K562 (cell line): ENCODE measurements around the gene PCBP2. TPM values are rescaled to one million over a fixed set of nuclear protein-coding genes. Genes with fewer than 3 reads are reported as not detected.

Source experiments
- ATAC-seq: fragments of 200-7000 bp; cut with Tn5 transposase; 3 replicates; pipeline ENCODE4 v1.9.1; 2020; ENCODE audit warnings: moderate library complexity
- Bru-seq: library from RNA; stranded (reverse); fragments of 400-500 nt; gene quantifications from one replicate; lab custom pipeline; 2021; lab: Mats Ljungman, UMichigan
- BruChase-seq, 2 experiments: library from RNA; stranded (reverse); fragments of 400-500 nt; gene quantifications; one replicate each; lab custom pipeline; 2021; lab: Mats Ljungman, UMichigan
- BruUV-seq: library from RNA; stranded (reverse); fragments of 400-500 nt; replicated peaks from 2 replicates; lab custom pipeline; 2021; lab: Mats Ljungman, UMichigan
- CTCF ChIA-PET: fragments of 300-600 bp; formaldehyde crosslinking; extraction: SDS; loops from one replicate; lab custom pipeline; 2021; ENCODE audit warnings: low intra/inter-chr PET ratio; lab: Yijun Ruan, JAX
- POLR2A ChIA-PET: fragments of 300-600, 350-650 bp; sonication (Branson Sonifier 250); formaldehyde crosslinking; extraction: SDS; loops from one replicate; lab custom pipeline; 2021; ENCODE audit warnings: antibody characterized with exemption, inconsistent platforms; lab: Yijun Ruan, JAX
- DNase-seq, 4 experiments: peaks; one replicate each; pipeline versions ENCODE4 v3.0.0 to v3.0.0-alpha.2; 2011 to 2018; ENCODE audit warnings: low spot score in 3 of 4, mixed read lengths in 3 of 4; ENCODE audit errors: extremely low read depth in 1 of 4
- FAIRE-seq: peaks from 2 replicates; lab custom pipeline; 2011; peaks lifted over from hg19 to GRCh38; lab: Jason Lieb, UNC
- H2AFZ ChIP-seq: 2 replicates; pipeline ENCODE4 v1.6.0; 2011; ENCODE audit warnings: low read depth, low read length, control low read depth, inconsistent platforms
- H3K27ac ChIP-seq: fragments of 200-600 bp; 3 replicates; pipeline ENCODE4 v1.8.0; 2011; ENCODE audit warnings: low read depth, mild to moderate bottlenecking, control low read depth, inconsistent platforms, low read length, moderate library complexity, mixed read lengths; ENCODE audit errors: extremely low read depth
- H3K27me3 ChIP-seq, 2 experiments: fragments of 300-600 bp in 1 of 2; 2 replicates in 1 of 2; 3 replicates in 1 of 2; pipeline versions ENCODE4 v1.6.0 to v1.8.0; 2011; ENCODE audit warnings: inconsistent platforms in 2 of 2, low read length in 2 of 2, mild to moderate bottlenecking in 1 of 2, mixed read lengths in 1 of 2, moderate library complexity in 1 of 2; ENCODE audit not compliant: control insufficient read depth in 2 of 2, insufficient read depth in 2 of 2
- H3K36me3 ChIP-seq: fragments of 300-600 bp; 3 replicates; pipeline ENCODE4 v1.8.0; 2011; ENCODE audit warnings: mild to moderate bottlenecking, low read length, inconsistent platforms; ENCODE audit not compliant: control insufficient read depth, insufficient read depth
- H3K4me1 ChIP-seq, 2 experiments: fragments of 200-600 bp in 1 of 2; replicated peaks in 1 of 2; 2 replicates in 1 of 2; 3 replicates in 1 of 2; pipeline versions ENCODE4 v1.5.1 to v1.8.0; 2011; ENCODE audit warnings: inconsistent platforms in 2 of 2, low read length in 2 of 2, mild to moderate bottlenecking in 1 of 2, mixed read lengths in 1 of 2, moderate library complexity in 1 of 2; ENCODE audit not compliant: control insufficient read depth in 2 of 2, insufficient read depth in 2 of 2
- H3K4me2 ChIP-seq: 2 replicates; pipeline ENCODE4 v1.6.1; 2011; ENCODE audit warnings: low read length, control low read depth, inconsistent platforms, mixed read lengths; ENCODE audit not compliant: insufficient read depth
- H3K4me3 ChIP-seq: fragments of 200-600 bp; sonication (generic), shearing (Covaris generic); 2 replicates; pipeline ENCODE4 v1.5.1; 2016; ENCODE audit warnings: control low read depth, inconsistent platforms
- H3K79me2 ChIP-seq: fragments of 200-600 bp; 3 replicates; pipeline ENCODE4 v1.8.0; 2011; ENCODE audit warnings: low read length, inconsistent platforms; ENCODE audit not compliant: control insufficient read depth, insufficient read depth
- H3K9ac ChIP-seq, 2 experiments: 2 replicates each; pipeline versions ENCODE4 v1.6.0 to v1.6.1; 2011; ENCODE audit warnings: low read depth in 2 of 2, low read length in 2 of 2, control low read depth in 1 of 2, inconsistent platforms in 1 of 2, mild to moderate bottlenecking in 1 of 2, mixed read lengths in 1 of 2; ENCODE audit not compliant: insufficient read depth in 1 of 2
- H3K9me1 ChIP-seq: one replicate; pipeline ENCODE4 v1.6.0; 2011; ENCODE audit warnings: inconsistent platforms, mild to moderate bottlenecking, low read length, moderate library complexity; ENCODE audit not compliant: control insufficient read depth, insufficient read depth
- H3K9me3 ChIP-seq: replicated peaks from 2 replicates; pipeline ENCODE4 v1.5.1; 2011; ENCODE audit warnings: low read depth, low read length, inconsistent platforms; ENCODE audit not compliant: control insufficient read depth, insufficient read depth
- H4K20me1 ChIP-seq: replicated peaks from 2 replicates; pipeline ENCODE4 v1.6.1; 2011; ENCODE audit warnings: low read length, inconsistent platforms, mixed read lengths; ENCODE audit not compliant: control insufficient read depth, insufficient read depth
- BDP1 ChIP-seq: IDR thresholded peaks from 3 replicates; pipeline ENCODE4 v1.6.1; 2011; ENCODE audit not compliant: insufficient read length, insufficient read depth
- BHLHE40 ChIP-seq: IDR thresholded peaks from 2 replicates; pipeline ENCODE4 v1.6.1; 2011; ENCODE audit warnings: low read length, improper control_type of control experiment
- CHD1 ChIP-seq: fragments of 200-600 bp; sonication (generic); IDR thresholded peaks from one replicate; pipeline ENCODE4 v1.6.1; 2012; ENCODE audit warnings: mild to moderate bottlenecking, moderate library complexity, low read length, inconsistent platforms
- EP300 ChIP-seq: IDR thresholded peaks from 2 replicates; pipeline ENCODE4 v1.6.1; 2012; ENCODE audit warnings: low read length, improper control_type of control experiment
- FOS ChIP-seq: IDR thresholded peaks from 3 replicates; pipeline ENCODE4 v1.6.1; 2011; ENCODE audit not compliant: insufficient read length; ENCODE audit errors: extremely low read depth
- GABPA ChIP-seq: fragments of 200-800 bp; sonication (Bioruptor generic); conservative IDR thresholded peaks from 2 replicates; pipeline ENCODE4 v1.6.1; 2016; ENCODE audit warnings: low read depth, missing genetic modification characterization, missing compliant biosample characterization
- MTA1 ChIP-seq: fragments of 450-650 bp; IDR thresholded peaks from 2 replicates; pipeline ENCODE4 v1.6.1; 2017; ENCODE audit warnings: borderline replicate concordance
- POLR2H ChIP-seq: IDR thresholded peaks from 2 replicates; pipeline ENCODE4 v1.6.1; 2016; ENCODE audit warnings: missing genetic modification characterization, low read depth, mild to moderate bottlenecking, control low read depth, missing compliant biosample characterization, moderate library complexity
- SIN3A ChIP-seq, 2 experiments: fragments of 150-350 bp in 1 of 2; IDR thresholded peaks; 2 replicates each; pipeline ENCODE4 v1.6.1; 2011 to 2016; ENCODE audit warnings: borderline replicate concordance in 2 of 2, low read depth in 2 of 2, low read length in 2 of 2, mild to moderate bottlenecking in 2 of 2, moderate library complexity in 2 of 2; ENCODE audit not compliant: control insufficient read depth in 1 of 2
- ZKSCAN8 ChIP-seq: fragments of 200-800 bp; sonication (Bioruptor generic); IDR thresholded peaks from 2 replicates; pipeline ENCODE4 v1.6.1; 2016; ENCODE audit warnings: missing genetic modification characterization, missing compliant biosample characterization
- WGBS: fragments of 100-300 bp; shearing (Covaris generic); methylation state at CpG from one replicate; pipeline ENCODE4 v1.1.6; 2016; ENCODE audit warnings: low coverage, mixed read lengths; ENCODE audit not compliant: insufficient coverage; ENCODE audit errors: missing lambda C conversion rate; 5-methylcytosine and 5-hydroxymethylcytosine counted together
- in situ Hi-C: fragments of 300-500 bp; cut with MboI; formaldehyde crosslinking; loops from 4 replicates; pipeline ENCODE4 v1.15.0; 2018; ENCODE audit warnings: inconsistent platforms, mixed read lengths
- intact Hi-C: fragments of 100-400 bp; cut with micrococcal nuclease; formaldehyde crosslinking; loops from 2 replicates; pipeline ENCODE4 v1.14.2; 2022
- long read RNA-seq, 3 experiments: library from polyadenylated mRNA in 2 of 3; library from RNA in 1 of 3; unstranded in 2 of 3; stranded (forward) in 1 of 3; transcript quantifications; one replicate each; pipeline ENCODE4 v2.0.0, GENCODE V29; 2019 to 2022
- polyA minus RNA-seq, 3 experiments: library from RNA; depleted of rRNA, polyadenylated mRNA; stranded (reverse); fragments of >200 nt; gene quantifications; 2 replicates each; pipeline ENCODE4 v1.2.3, GENCODE V29; 2011
- polyA plus RNA-seq, 8 experiments: library from polyadenylated mRNA; depleted of rRNA in 4 of 8; stranded (reverse) in 5 of 8; unstranded in 3 of 8; fragments of >200 nt; fragmentation: Nextera tagmentation in 2 of 8; fragmentation: Illumina TruSeq in 1 of 8; extraction: Ambion mirVana in 2 of 8; extraction: Trizol in 1 of 8; gene quantifications; 2 replicates each; pipeline versions ENCODE4 v1.2.1 to v1.2.3, GENCODE V29; 2011 to 2014; ENCODE audit warnings: inconsistent platforms in 1 of 8, missing spikeins in 1 of 8
- total RNA-seq, 7 experiments: library from RNA; depleted of rRNA in 6 of 7; stranded (reverse); fragments of >200 nt in 6 of 7; fragmentation: Illumina TruSeq in 2 of 7; extraction: Trizol in 2 of 7; gene quantifications; 2 replicates each; pipeline versions ENCODE4 v1.2.1 to v1.2.3, GENCODE V29; 2011 to 2021; ENCODE audit warnings: low replicate concordance in 1 of 7
- TF ChIP-seq, protein P1 (sequence below): fragments of 450-650 bp; IDR thresholded peaks from 2 replicates; pipeline ENCODE4 v1.7.0; 2016; ENCODE audit warnings: borderline replicate concordance
- TF ChIP-seq, protein P2 (sequence below): fragments of 450-650 bp; IDR thresholded peaks from 2 replicates; pipeline ENCODE4 v1.6.1; 2016; ENCODE audit warnings: antibody characterized with exemption

The PCBP2 gene
- 880 and 1,252 TPM in 2 replicates for total RNA-seq (2011; cell fraction: chromatin; rRNA removed; ENCODE audit: low replicate concordance)
- 429 and 447 TPM in 2 replicates for total RNA-seq (2011; cell fraction: nucleolus; rRNA removed)
- 778 and 1,039 TPM in 2 replicates for total RNA-seq (2011; cell fraction: nucleoplasm; rRNA removed)
- total RNA-seq (2014; rRNA removed) (130 and 137 TPM in 2 replicates), total RNA-seq (2014; rRNA removed; fragmentation: Illumina TruSeq; extraction: Trizol) (190 and 191 TPM in 2 replicates), total RNA-seq (2015; rRNA removed; fragmentation: Illumina TruSeq; extraction: Trizol) (181 and 194 TPM in 2 replicates), total RNA-seq (2021) (748 and 810 TPM in 2 replicates), polyA plus RNA-seq (2011; rRNA removed) (340 and 350 TPM in 2 replicates), polyA plus RNA-seq (2014; fragmentation: Illumina TruSeq; extraction: Trizol) (802 and 831 TPM in 2 replicates), polyA plus RNA-seq (2014; fragmentation: Nextera tagmentation; extraction: Ambion mirVana) (100 to 1,000 TPM; 254 to 328 TPM), polyA plus RNA-seq (2014; rRNA removed) (356 and 362 TPM in 2 replicates), polyA minus RNA-seq (2011; rRNA and poly(A)+ RNA removed) (583 and 666 TPM in 2 replicates), Bru-seq, nascent RNA (percentile 97 among the genes with signal in this experiment), BruChase-seq, experiment 1, labeled RNA remaining after a 2-hour chase (percentile 99 among the genes with signal in this experiment), BruChase-seq, experiment 2, labeled RNA remaining after a 6-hour chase (percentile 99 among the genes with signal in this experiment)
- 351 and 484 TPM in 2 replicates for polyA plus RNA-seq (2011; cell fraction: cytosol; rRNA removed)
- 548 and 674 TPM in 2 replicates for polyA plus RNA-seq (2011; cell fraction: nucleus; rRNA removed)
- polyA plus RNA-seq (2012) = 804 and 1,240 TPM in 2 replicates
- 634 and 719 TPM in 2 replicates for polyA minus RNA-seq (2011; cell fraction: cytosol; rRNA and poly(A)+ RNA removed)
- polyA minus RNA-seq (2011; cell fraction: nucleus; rRNA and poly(A)+ RNA removed) = 190 and 332 TPM in 2 replicates
- long read RNA-seq, experiment 1, transcript PCBP2-201 (14 exons, 1,730 nt) = major isoform, 71 of 863 reads
- long read RNA-seq, experiment 1, transcript PCBP2-207 (15 exons, 1,457 nt) = minor isoform, 46 of 863 reads
- long read RNA-seq, experiment 1, transcript PCBP2-202 (15 exons, 1,814 nt) = minor isoform, 41 of 863 reads
- long read RNA-seq, experiment 1, transcript PCBP2-205 (14 exons, 3,077 nt) = minor isoform, 56 of 863 reads
- long read RNA-seq, experiment 1, partial matches to known transcripts = 469 of 863 reads
- long read RNA-seq, experiment 1, other reads (novel, unspliced or antisense) = 133 of 863 reads
- long read RNA-seq, experiment 2, transcript PCBP2-205 (14 exons, 3,077 nt) = minor isoform, 9 of 401 reads
- long read RNA-seq, experiment 2, transcript PCBP2-207 (15 exons, 1,457 nt) = major isoform, 27 of 401 reads
- long read RNA-seq, experiment 2, transcript PCBP2-202 (15 exons, 1,814 nt) = minor isoform, 13 of 401 reads
- long read RNA-seq, experiment 2, transcript PCBP2-201 (14 exons, 1,730 nt) = minor isoform, 23 of 401 reads
- long read RNA-seq, experiment 2, partial matches to known transcripts = 150 of 401 reads
- long read RNA-seq, experiment 2, other reads (novel, unspliced or antisense) = 157 of 401 reads
- long read RNA-seq, experiment 3, transcript PCBP2-205 (14 exons, 3,077 nt) = major isoform, 5 of 48 reads
- long read RNA-seq, experiment 3, partial matches to known transcripts = 13 of 48 reads
- long read RNA-seq, experiment 3, other reads (novel, unspliced or antisense) = 17 of 48 reads

DNA sequence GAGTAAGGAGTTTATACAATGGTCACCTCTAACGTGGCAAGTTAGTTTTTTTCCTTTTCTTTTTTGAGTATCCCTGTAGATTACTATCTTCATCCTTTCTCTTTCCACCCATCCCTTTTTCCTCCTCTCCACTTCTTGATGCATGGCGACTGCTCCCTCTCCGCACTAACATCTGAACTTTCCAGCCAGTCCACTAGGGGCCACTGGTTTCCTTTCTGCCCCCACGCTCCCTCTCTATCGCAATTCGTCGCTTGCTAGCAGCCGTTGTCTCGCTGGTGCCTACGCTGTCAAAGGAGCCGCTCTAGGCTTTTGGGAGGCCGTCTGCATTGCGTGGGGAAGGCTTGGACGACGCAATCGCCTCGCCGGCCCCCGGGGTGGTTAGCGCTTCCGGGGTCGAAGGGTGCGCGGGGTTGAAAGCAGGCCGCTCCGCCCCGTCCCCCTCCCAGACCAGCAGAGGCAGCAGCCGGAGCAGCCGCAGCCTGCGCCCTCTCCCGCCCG, at the start of gene PCBP2:
Gene PCBP2, plus strand, starts transcription at position 442 of the 498 bp plus-strand sequence. CDS start 2,699 bp downstream, outside the sequence.
- Histone ChIP-seq H3K9ac (peak within 1 kb of the TSS; percentile 91 to 100), H3K4me1 (peaks cover 0 to 17% of the 10 kb centered on the region in 2 experiments; a peak in 3 of 5 replicates), H3K79me2 (peaks cover 46% of the 10 kb centered on the region), H2AFZ (peak within 1 kb of the TSS; percentile 41), H3K9me3 (no peaks in the 10 kb centered on the region), H3K27ac (peak within 1 kb of the TSS; percentile 98), H3K4me2 (peak within 1 kb of the TSS; percentile 84), H3K27me3 (no peaks in the 10 kb centered on the region), H4K20me1 (peaks cover 28% of the 10 kb centered on the region), H3K4me3 (peak within 1 kb of the TSS; percentile 98), H3K9me1 (peaks cover 4% of the 10 kb centered on the region), H3K36me3 (peaks cover 48% of the 10 kb centered on the region)
- ChIA-PET CTCF (interaction anchor here (1.6 to 1.9 kb wide), 2 partner anchors 99 to 127 kb away, joined by 6 to 7 read pairs; no protein-coding TSS in a partner anchor), POLR2A (interaction anchor here (0.7 to 2.1 kb wide), 4 partner anchors 11 to 131 kb away, joined by 3 to 11 read pairs (median 3); partner anchors contain the start of gene PRR13)
- intact Hi-C loops = loop anchor here (1.0 kb wide), 1 partner anchor 99 kb away; no protein-coding TSS in a partner anchor
- DNase-seq (peak; percentile 95 to 99 (median 96)), FAIRE-seq (peak; percentile 98), ATAC-seq (peak; percentile 94)
- in situ Hi-C loops = no loop called here
- no TSS peak for BruUV-seq
- WGBS = 2% methylated on average over 24 of the region's 32 CpGs
- TF ChIP-seq BDP1 = no peak
- TF ChIP-seq ZKSCAN8 (CRISPR knock-in tag) = no peak
- TF ChIP-seq, protein P1, sequence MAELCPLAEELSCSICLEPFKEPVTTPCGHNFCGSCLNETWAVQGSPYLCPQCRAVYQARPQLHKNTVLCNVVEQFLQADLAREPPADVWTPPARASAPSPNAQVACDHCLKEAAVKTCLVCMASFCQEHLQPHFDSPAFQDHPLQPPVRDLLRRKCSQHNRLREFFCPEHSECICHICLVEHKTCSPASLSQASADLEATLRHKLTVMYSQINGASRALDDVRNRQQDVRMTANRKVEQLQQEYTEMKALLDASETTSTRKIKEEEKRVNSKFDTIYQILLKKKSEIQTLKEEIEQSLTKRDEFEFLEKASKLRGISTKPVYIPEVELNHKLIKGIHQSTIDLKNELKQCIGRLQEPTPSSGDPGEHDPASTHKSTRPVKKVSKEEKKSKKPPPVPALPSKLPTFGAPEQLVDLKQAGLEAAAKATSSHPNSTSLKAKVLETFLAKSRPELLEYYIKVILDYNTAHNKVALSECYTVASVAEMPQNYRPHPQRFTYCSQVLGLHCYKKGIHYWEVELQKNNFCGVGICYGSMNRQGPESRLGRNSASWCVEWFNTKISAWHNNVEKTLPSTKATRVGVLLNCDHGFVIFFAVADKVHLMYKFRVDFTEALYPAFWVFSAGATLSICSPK = no peak
- peak in 1 of 2 experiments; percentile 63; a peak in 1 of 4 replicates for TF ChIP-seq SIN3A (IDR thresholded peaks at IDR 0.05; ENCODE audit: borderline replicate concordance in 2 of 2, control insufficient read depth in 1 of 2, low read depth in 2 of 2, low read length in 2 of 2)
- peak; percentile 96 for TF ChIP-seq GABPA
- TF ChIP-seq EP300 = peak; percentile 54
- TF ChIP-seq MTA1 = peak; percentile 39; the same call in 1 of the 2 replicates
- TF ChIP-seq CHD1 = no peak
- TF ChIP-seq FOS = no peak
- TF ChIP-seq, protein P2, sequence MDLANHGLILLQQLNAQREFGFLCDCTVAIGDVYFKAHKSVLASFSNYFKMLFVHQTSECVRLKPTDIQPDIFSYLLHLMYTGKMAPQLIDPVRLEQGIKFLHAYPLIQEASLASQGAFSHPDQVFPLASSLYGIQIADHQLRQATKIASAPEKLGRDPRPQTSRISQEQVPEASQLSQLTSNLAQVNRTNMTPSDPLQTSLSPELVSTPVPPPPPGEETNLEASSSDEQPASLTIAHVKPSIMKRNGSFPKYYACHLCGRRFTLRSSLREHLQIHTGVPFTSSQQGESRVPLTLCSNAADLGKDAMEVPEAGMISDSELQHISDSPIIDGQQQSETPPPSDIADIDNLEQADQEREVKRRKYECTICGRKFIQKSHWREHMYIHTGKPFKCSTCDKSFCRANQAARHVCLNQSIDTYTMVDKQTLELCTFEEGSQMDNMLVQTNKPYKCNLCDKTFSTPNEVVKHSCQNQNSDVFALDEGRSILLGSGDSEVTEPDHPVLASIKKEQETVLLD = peak; percentile 60
- peak; percentile 53; the same call in 1 of the 2 replicates for TF ChIP-seq BHLHE40
- peak; percentile 94 for TF ChIP-seq POLR2H (tag)
